ENCODE measurements around the gene FRMD1. TPM values are rescaled to one million over a fixed set of nuclear protein-coding genes. Genes with fewer than 3 reads are reported as not detected.

FRMD1 gene
- total and polyA plus RNA-seq, 7 donors = 0.01 to 2.9 (median 0.25) TPM

GRCh38 chr6:168125429-168126001, 46.5 kb upstream of the FRMD1 start:
- H3K9me3 ChIP-seq = no peaks in the 10 kb centered on the region
- H3K27me3 ChIP-seq (ENCODE audit: insufficient read depth in 3 of 3, low read length in 2 of 3) = peaks cover 0 to 1% (median 0%) of the 10 kb centered on the region in 3 donors
- no peak for ATAC-seq
- TF ChIP-seq, protein P1, sequence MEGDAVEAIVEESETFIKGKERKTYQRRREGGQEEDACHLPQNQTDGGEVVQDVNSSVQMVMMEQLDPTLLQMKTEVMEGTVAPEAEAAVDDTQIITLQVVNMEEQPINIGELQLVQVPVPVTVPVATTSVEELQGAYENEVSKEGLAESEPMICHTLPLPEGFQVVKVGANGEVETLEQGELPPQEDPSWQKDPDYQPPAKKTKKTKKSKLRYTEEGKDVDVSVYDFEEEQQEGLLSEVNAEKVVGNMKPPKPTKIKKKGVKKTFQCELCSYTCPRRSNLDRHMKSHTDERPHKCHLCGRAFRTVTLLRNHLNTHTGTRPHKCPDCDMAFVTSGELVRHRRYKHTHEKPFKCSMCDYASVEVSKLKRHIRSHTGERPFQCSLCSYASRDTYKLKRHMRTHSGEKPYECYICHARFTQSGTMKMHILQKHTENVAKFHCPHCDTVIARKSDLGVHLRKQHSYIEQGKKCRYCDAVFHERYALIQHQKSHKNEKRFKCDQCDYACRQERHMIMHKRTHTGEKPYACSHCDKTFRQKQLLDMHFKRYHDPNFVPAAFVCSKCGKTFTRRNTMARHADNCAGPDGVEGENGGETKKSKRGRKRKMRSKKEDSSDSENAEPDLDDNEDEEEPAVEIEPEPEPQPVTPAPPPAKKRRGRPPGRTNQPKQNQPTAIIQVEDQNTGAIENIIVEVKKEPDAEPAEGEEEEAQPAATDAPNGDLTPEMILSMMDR (IDR thresholded peaks at IDR 0.05) = no peak
- no peak overlapping the region for H3K4me3 ChIP-seq
- WGBS, 3 donors = 85 to 88% (median 86%) methylated on average over 21 to 22 of the region's 22 CpGs
- no peak overlapping the region for H3K27ac ChIP-seq
- no peaks in the 10 kb centered on the region for H3K36me3 ChIP-seq (ENCODE audit: insufficient read depth in 1 of 2, low read depth in 1 of 2)
- DNase-seq = peak in 1 of 2 donors; percentile 29
- H3K4me1 ChIP-seq = no peaks in the 10 kb centered on the region
- intact Hi-C loops (cut with DNase I) = no loop called here

- Histone ChIP-seq H3K4me3 (no peak overlapping the region), H3K36me3 (ENCODE audit: insufficient read depth in 1 of 2, low read depth in 1 of 2) (no peaks in the 10 kb centered on the region), H3K27me3 (ENCODE audit: insufficient read depth in 3 of 3, low read length in 2 of 3) (peaks cover 0 to 1% (median 0%) of the 10 kb centered on the region in 3 donors), H3K27ac (no peak overlapping the region), H3K9me3 (no peaks in the 10 kb centered on the region), H3K4me1 (no peaks in the 10 kb centered on the region)
- ATAC-seq (no peak), DNase-seq (peak in 1 of 2 donors; percentile 42)
- TF ChIP-seq, protein P1 (IDR thresholded peaks at IDR 0.05) = no peak
- intact Hi-C loops (cut with DNase I) = no loop called here
- 94 to 96% (median 96%) methylated on average over 11 of the region's 11 CpGs for WGBS, 3 donors
These were observed 45.9 kb upstream of the FRMD1 start for GRCh38 chr6:168124921-168125320.

DNA sequence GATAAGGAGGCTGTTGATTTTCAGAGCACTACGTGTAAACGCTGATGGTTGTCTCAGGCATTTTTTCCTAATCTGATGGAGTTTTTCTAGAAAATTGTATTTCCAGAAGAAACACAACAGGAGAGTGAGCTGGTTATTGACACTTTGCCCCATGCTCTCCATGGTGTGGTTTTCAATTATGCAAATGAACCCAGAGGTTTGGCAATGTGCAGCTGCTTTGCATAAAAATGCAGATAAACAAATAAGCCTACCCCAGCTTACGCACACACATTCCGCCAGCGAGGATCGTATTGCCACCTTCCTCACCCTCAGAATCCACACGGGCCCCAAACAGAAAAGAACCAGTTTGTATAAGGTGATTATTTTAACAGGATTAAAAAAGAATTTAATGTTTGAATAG, 45.1 kb upstream of the FRMD1 start:
- TF ChIP-seq, protein P1 (IDR thresholded peaks at IDR 0.05) = no peak
- WGBS, 3 donors = 93 to 95% (median 95%) methylated on average over 7 of the region's 7 CpGs
- no peaks in the 10 kb centered on the region for H3K9me3 ChIP-seq
- no peak overlapping the region for H3K27ac ChIP-seq
- peaks cover 0 to 1% (median 0%) of the 10 kb centered on the region in 3 donors for H3K27me3 ChIP-seq (ENCODE audit: insufficient read depth in 3 of 3, low read length in 2 of 3)
- H3K4me3 ChIP-seq = no peak overlapping the region
- no peaks in the 10 kb centered on the region for H3K36me3 ChIP-seq (ENCODE audit: insufficient read depth in 1 of 2, low read depth in 1 of 2)
- no peaks in the 10 kb centered on the region for H3K4me1 ChIP-seq
- ATAC-seq = no peak
- DNase-seq = no peak
- intact Hi-C loops (cut with DNase I) = no loop called here

DNA sequence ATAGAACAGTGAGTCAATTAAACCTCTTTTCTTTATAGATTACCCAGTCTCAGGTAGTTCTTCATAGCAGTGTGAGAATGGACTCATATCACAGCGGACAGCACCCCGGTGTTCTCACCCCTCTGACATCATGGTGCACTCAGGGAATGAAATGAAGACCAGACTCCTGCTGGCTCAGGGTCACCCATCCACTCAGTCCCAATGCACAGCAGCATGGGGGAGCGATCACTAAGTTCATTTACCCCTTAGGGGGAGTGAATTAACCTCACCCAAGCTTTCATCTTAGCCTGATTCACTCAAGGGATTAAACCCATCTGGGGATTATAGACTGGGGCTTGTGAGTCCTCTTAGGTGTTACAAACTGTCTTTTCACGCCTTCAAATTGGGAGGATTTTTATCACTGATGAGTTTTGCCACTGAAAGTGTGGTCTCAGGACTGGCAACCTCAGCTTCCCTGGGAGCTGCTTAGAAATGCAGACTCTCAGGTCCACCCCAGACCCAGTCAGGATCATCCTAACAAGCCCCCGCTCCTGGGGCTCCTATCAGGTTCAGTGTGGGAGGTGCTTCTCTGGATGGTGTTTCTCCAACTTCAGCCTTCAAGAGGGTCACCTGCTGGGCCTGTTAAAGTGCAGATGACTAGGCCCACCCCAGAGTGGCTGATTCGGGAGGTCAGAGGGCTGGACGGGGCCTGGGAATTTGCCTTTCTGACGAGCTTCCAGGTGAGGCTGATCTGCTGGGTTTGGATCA, 44.3 kb upstream of the FRMD1 start:
- intact Hi-C loops (cut with DNase I) = no loop called here
- H3K27ac ChIP-seq = no peak overlapping the region
- no peaks in the 10 kb centered on the region for H3K36me3 ChIP-seq (ENCODE audit: insufficient read depth in 1 of 2, low read depth in 1 of 2)
- H3K4me1 ChIP-seq = no peaks in the 10 kb centered on the region
- DNase-seq (peak in 1 of 2 donors; percentile 22), ATAC-seq (no peak)
- no peaks in the 10 kb centered on the region for H3K9me3 ChIP-seq
- no peak overlapping the region for H3K4me3 ChIP-seq
- WGBS, 3 donors = 89 to 90% (median 90%) methylated on average over 8 of the region's 8 CpGs
- H3K27me3 ChIP-seq (ENCODE audit: insufficient read depth in 3 of 3, low read length in 2 of 3) = peaks cover 0 to 1% (median 0%) of the 10 kb centered on the region in 3 donors
- TF ChIP-seq, protein P1 (IDR thresholded peaks at IDR 0.05) = no peak

Data from psoas muscle (tissue), 8 donors.